Measurements from ENCODE around the gene ZNF354C. TPM values are rescaled to one million over a fixed set of nuclear protein-coding genes. Genes with fewer than 3 reads are reported as not detected.

The ZNF354C gene
- total and polyA plus RNA-seq, 9 of the 15 experiments (the other 6 are each of a cell fraction or from before 2014, with no cell fraction given): 0.01 to 0.08 (median 0.03) TPM; not detected in 1

GRCh38 chr5:179127136-179128040 lies 67.2 kb downstream of the ZNF354C start:
- Histone ChIP-seq H4K20me1 (replicated peaks; ENCODE audit: control insufficient read depth, insufficient read depth, low read length) (no peaks in the 10 kb centered on the region), H3K36me3 (ENCODE audit: control insufficient read depth, insufficient read depth, low read length) (no peaks in the 10 kb centered on the region), H3K79me2 (ENCODE audit: control insufficient read depth, insufficient read depth, low read length) (no peaks in the 10 kb centered on the region), H2AFZ (ENCODE audit: low read depth, low read length) (no peak overlapping the region), H3K27ac (ENCODE audit: extremely low read depth, low read depth, low read length) (no peak overlapping the region), H3K9ac (ENCODE audit: insufficient read depth in 1 of 2, low read depth in 2 of 2, low read length in 2 of 2) (no peak overlapping the region), H3K9me1 (ENCODE audit: control insufficient read depth, insufficient read depth, low read length) (no peaks in the 10 kb centered on the region), H3K9me3 (replicated peaks; ENCODE audit: control insufficient read depth, insufficient read depth, low read depth, low read length) (no peaks in the 10 kb centered on the region), H3K4me3 (no peak overlapping the region), H3K27me3 (ENCODE audit: control insufficient read depth in 2 of 2, insufficient read depth in 2 of 2, low read length in 2 of 2) (peaks cover 0 to 62% of the 10 kb centered on the region in 2 experiments; a peak in 2 of 5 replicates), H3K4me1 (replicated peaks in 1 of 2; ENCODE audit: control insufficient read depth in 2 of 2, insufficient read depth in 2 of 2, low read length in 2 of 2) (peaks cover 0 to 7% of the 10 kb centered on the region in 2 experiments; a peak in 2 of 5 replicates), H3K4me2 (ENCODE audit: insufficient read depth, low read length) (no peak overlapping the region)
- BruUV-seq (replicated peaks): no TSS peak
- intact Hi-C loops (cut with micrococcal nuclease) (no loop called here), in situ Hi-C loops (cut with MboI) (no loop called here)
- no peak for FAIRE-seq
- ChIA-PET CTCF (ENCODE audit: low intra/inter-chr PET ratio) (no interaction called here), POLR2A (no interaction called here)
- 6% methylated on average over 21 of the region's 21 CpGs for WGBS (ENCODE audit: insufficient coverage, low coverage, missing lambda C conversion rate)
- DNase-seq (ENCODE audit: extremely low read depth in 1 of 4, low spot score in 3 of 4): no peak
- no peak for ATAC-seq
- TF ChIP-seq MCM3 (IDR thresholded peaks at IDR 0.05): no peak
- TF ChIP-seq, protein P1, sequence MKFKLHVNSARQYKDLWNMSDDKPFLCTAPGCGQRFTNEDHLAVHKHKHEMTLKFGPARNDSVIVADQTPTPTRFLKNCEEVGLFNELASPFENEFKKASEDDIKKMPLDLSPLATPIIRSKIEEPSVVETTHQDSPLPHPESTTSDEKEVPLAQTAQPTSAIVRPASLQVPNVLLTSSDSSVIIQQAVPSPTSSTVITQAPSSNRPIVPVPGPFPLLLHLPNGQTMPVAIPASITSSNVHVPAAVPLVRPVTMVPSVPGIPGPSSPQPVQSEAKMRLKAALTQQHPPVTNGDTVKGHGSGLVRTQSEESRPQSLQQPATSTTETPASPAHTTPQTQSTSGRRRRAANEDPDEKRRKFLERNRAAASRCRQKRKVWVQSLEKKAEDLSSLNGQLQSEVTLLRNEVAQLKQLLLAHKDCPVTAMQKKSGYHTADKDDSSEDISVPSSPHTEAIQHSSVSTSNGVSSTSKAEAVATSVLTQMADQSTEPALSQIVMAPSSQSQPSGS (CRISPR knock-in tag; IDR thresholded peaks at IDR 0.05): no peak
- TF ChIP-seq BCOR (IDR thresholded peaks at IDR 0.05): no peak
- TF ChIP-seq EZH2 (IDR thresholded peaks at IDR 0.05; ENCODE audit: borderline replicate concordance, low read depth, low read length): no peak
- TF ChIP-seq JUNB (CRISPR knock-in tag; conservative IDR thresholded peaks at IDR 0.05): no peak
- TF ChIP-seq, protein P2, sequence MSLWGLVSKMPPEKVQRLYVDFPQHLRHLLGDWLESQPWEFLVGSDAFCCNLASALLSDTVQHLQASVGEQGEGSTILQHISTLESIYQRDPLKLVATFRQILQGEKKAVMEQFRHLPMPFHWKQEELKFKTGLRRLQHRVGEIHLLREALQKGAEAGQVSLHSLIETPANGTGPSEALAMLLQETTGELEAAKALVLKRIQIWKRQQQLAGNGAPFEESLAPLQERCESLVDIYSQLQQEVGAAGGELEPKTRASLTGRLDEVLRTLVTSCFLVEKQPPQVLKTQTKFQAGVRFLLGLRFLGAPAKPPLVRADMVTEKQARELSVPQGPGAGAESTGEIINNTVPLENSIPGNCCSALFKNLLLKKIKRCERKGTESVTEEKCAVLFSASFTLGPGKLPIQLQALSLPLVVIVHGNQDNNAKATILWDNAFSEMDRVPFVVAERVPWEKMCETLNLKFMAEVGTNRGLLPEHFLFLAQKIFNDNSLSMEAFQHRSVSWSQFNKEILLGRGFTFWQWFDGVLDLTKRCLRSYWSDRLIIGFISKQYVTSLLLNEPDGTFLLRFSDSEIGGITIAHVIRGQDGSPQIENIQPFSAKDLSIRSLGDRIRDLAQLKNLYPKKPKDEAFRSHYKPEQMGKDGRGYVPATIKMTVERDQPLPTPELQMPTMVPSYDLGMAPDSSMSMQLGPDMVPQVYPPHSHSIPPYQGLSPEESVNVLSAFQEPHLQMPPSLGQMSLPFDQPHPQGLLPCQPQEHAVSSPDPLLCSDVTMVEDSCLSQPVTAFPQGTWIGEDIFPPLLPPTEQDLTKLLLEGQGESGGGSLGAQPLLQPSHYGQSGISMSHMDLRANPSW (CRISPR knock-in tag; IDR thresholded peaks at IDR 0.05): no peak
- no peak for TF ChIP-seq ZNF699 (CRISPR knock-in tag; IDR thresholded peaks at IDR 0.05; ENCODE audit: insufficient replicate concordance)
- TF ChIP-seq CREBBP (IDR thresholded peaks at IDR 0.05; ENCODE audit: low read depth, low read length): no peak
